ENCODE results near the gene RMDN3.

DNA sequence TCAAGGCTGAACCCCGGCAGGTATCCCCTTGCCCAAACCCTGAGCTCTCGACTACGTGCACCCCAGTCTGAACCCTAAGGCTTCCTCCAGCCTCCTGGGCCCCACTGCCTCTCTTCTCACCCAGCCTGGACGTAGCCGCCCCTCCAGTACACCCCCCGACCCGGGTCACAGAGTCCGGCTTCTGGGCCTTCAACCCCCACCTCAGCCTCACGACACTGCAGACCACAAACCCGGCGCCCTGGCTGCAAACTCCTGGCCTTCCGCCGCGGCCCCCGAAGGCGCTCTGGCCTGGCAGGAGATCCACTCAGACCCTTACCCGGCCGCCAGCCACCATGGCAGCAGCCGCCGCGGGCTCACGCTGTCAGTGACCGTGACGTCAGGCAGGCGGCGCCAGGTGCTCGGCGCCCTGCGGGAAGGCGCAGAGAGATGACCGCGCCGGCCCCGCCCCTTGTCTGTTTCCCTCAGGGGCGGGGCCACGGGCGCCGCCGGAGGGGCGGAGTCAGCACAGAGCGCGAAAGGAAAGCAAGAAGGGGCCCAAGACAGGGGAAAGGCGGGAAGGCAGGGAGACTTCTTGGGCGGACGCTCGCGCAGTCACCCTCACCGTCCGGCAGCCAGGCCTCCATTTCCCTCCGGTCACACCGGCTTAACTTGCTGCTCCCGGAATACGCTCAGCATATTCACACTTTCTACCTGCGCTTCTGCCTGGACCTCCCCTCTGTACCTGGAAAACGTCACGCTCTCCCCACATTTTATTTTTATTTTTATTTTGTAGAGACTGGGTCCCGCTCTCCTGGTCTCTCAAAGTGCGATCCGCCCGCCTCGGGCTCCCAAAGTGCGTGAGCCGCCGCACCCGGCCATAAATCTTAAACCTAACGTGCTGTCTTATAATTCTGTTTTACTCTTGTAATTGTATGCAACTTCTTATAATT is at the start of gene RMDN3:
- TF ChIP-seq POLR2AphosphoS5 (IDR thresholded peaks at IDR 0.05) (peak; percentile 65), POLR2A (IDR thresholded peaks at IDR 0.05) (peak; percentile 43 to 54), EP300 (IDR thresholded peaks at IDR 0.05) (no peak)
- TF ChIP-seq, protein P1, sequence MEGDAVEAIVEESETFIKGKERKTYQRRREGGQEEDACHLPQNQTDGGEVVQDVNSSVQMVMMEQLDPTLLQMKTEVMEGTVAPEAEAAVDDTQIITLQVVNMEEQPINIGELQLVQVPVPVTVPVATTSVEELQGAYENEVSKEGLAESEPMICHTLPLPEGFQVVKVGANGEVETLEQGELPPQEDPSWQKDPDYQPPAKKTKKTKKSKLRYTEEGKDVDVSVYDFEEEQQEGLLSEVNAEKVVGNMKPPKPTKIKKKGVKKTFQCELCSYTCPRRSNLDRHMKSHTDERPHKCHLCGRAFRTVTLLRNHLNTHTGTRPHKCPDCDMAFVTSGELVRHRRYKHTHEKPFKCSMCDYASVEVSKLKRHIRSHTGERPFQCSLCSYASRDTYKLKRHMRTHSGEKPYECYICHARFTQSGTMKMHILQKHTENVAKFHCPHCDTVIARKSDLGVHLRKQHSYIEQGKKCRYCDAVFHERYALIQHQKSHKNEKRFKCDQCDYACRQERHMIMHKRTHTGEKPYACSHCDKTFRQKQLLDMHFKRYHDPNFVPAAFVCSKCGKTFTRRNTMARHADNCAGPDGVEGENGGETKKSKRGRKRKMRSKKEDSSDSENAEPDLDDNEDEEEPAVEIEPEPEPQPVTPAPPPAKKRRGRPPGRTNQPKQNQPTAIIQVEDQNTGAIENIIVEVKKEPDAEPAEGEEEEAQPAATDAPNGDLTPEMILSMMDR (IDR thresholded peaks at IDR 0.05), result peak in 3 of 4 experiments; percentile 17 to 46 (median 46)
